H9 (cell line): Measurements from ENCODE around the gene PHKG2. TPM values are rescaled to one million over a fixed set of nuclear protein-coding genes. Genes with fewer than 3 reads are reported as not detected.

Experiments
- DNase-seq: peaks from one replicate; pipeline ENCODE4 v3.0.0-alpha.2; 2017
- H2AFZ ChIP-seq: one replicate; pipeline ENCODE4 v1.6.1; 2013; ENCODE audit warnings: mild to moderate bottlenecking, low read length, control low read depth, moderate library complexity
- H2AK5ac ChIP-seq: 2 replicates; pipeline ENCODE4 v1.6.1; 2013; ENCODE audit warnings: low read length, control low read depth, mixed read lengths; ENCODE audit not compliant: insufficient read length
- H2BK120ac ChIP-seq: one replicate; pipeline ENCODE4 v1.6.1; 2013; ENCODE audit warnings: low read depth, mild to moderate bottlenecking, low read length, control low read depth, inconsistent platforms; ENCODE audit not compliant: poor library complexity, severe bottlenecking
- H2BK12ac ChIP-seq: 2 replicates; pipeline ENCODE4 v1.6.1; 2013; ENCODE audit warnings: low read length, control low read depth, mixed read lengths, low read depth; ENCODE audit not compliant: insufficient read length
- H2BK15ac ChIP-seq: 2 replicates; pipeline ENCODE4 v1.6.1; 2013; ENCODE audit warnings: low read depth, low read length, control low read depth
- H2BK20ac ChIP-seq: one replicate; pipeline ENCODE4 v1.6.1; 2013; ENCODE audit warnings: low read depth, mild to moderate bottlenecking, low read length, control low read depth, inconsistent platforms; ENCODE audit not compliant: poor library complexity, severe bottlenecking
- H2BK5ac ChIP-seq: 2 replicates; pipeline ENCODE4 v1.6.1; 2013; ENCODE audit warnings: low read length, control low read depth, mixed read lengths; ENCODE audit not compliant: insufficient read length
- H3K14ac ChIP-seq: 2 replicates; pipeline ENCODE4 v1.6.1; 2013; ENCODE audit warnings: low read length, control low read depth; ENCODE audit not compliant: insufficient read depth
- H3K18ac ChIP-seq: 2 replicates; pipeline ENCODE4 v1.6.1; 2013; ENCODE audit warnings: low read depth, mild to moderate bottlenecking, mixed read lengths, low read length, control low read depth; ENCODE audit not compliant: insufficient read length
- H3K23ac ChIP-seq: 2 replicates; pipeline ENCODE4 v1.6.1; 2013; ENCODE audit warnings: low read length, control low read depth, mixed read lengths, low read depth; ENCODE audit not compliant: insufficient read length
- H3K23me2 ChIP-seq: 2 replicates; pipeline ENCODE4 v1.6.1; 2013; ENCODE audit warnings: low read depth, mild to moderate bottlenecking, mixed read lengths, low read length, control low read depth; ENCODE audit not compliant: insufficient read length, poor library complexity, severe bottlenecking
- H3K27ac ChIP-seq: 2 replicates; pipeline ENCODE4 v1.5.1; 2013; ENCODE audit warnings: low read length, control low read depth, mixed read lengths, low read depth; ENCODE audit not compliant: insufficient read length
- H3K27me3 ChIP-seq: 2 replicates; pipeline ENCODE4 v1.6.1; 2013; ENCODE audit warnings: low read length, control low read depth, inconsistent platforms; ENCODE audit not compliant: insufficient read depth
- H3K4ac ChIP-seq: 2 replicates; pipeline ENCODE4 v1.6.1; 2013; ENCODE audit warnings: low read depth, mild to moderate bottlenecking, control low read depth, inconsistent platforms, low read length, moderate library complexity
- H3K4me1 ChIP-seq: 2 replicates; pipeline ENCODE4 v1.6.1; 2013; ENCODE audit warnings: low read length, control low read depth, inconsistent platforms; ENCODE audit not compliant: insufficient read depth
- H3K4me2 ChIP-seq: 2 replicates; pipeline ENCODE4 v1.6.1; 2013; ENCODE audit warnings: low read length, control low read depth, mixed read lengths; ENCODE audit not compliant: insufficient read length, insufficient read depth
- H3K56ac ChIP-seq: 2 replicates; pipeline ENCODE4 v1.6.1; 2013; ENCODE audit warnings: low read depth, mild to moderate bottlenecking, mixed read lengths, low read length, control low read depth; ENCODE audit not compliant: insufficient read length
- H3K79me1 ChIP-seq: 2 replicates; pipeline ENCODE4 v1.6.1; 2013; ENCODE audit warnings: low read depth, mild to moderate bottlenecking, moderate library complexity, low read length, control low read depth, inconsistent platforms; ENCODE audit not compliant: insufficient read depth, poor library complexity, severe bottlenecking
- H3K79me2 ChIP-seq: 2 replicates; pipeline ENCODE4 v1.6.1; 2013; ENCODE audit warnings: low read length, control low read depth, inconsistent platforms; ENCODE audit not compliant: insufficient read depth
- H3K9ac ChIP-seq: 2 replicates; pipeline ENCODE4 v1.6.1; 2013; ENCODE audit warnings: low read length, control low read depth, mixed read lengths; ENCODE audit not compliant: insufficient read length; ENCODE audit errors: extremely low read depth
- H3K9me3 ChIP-seq: one replicate; pipeline ENCODE4 v1.6.1; 2013; ENCODE audit warnings: low read depth, low read length, inconsistent platforms; ENCODE audit not compliant: control insufficient read depth
- H3T11ph ChIP-seq: one replicate; pipeline ENCODE4 v1.6.1; 2013; ENCODE audit warnings: mild to moderate bottlenecking, low read length, control low read depth, inconsistent platforms
- H4K20me1 ChIP-seq: one replicate; pipeline ENCODE4 v1.6.1; 2013; ENCODE audit not compliant: control insufficient read depth, insufficient read length, insufficient read depth
- H4K5ac ChIP-seq: 2 replicates; pipeline ENCODE4 v1.6.1; 2013; ENCODE audit warnings: low read depth, mild to moderate bottlenecking, mixed read lengths, low read length, control low read depth; ENCODE audit not compliant: insufficient read length
- H4K8ac ChIP-seq: replicated peaks from 2 replicates; pipeline ENCODE4 v1.6.1; 2013; ENCODE audit warnings: low read length, control low read depth, mixed read lengths, low read depth; ENCODE audit not compliant: insufficient read length
- H4K91ac ChIP-seq: 2 replicates; pipeline ENCODE4 v1.6.1; 2013; ENCODE audit warnings: low read depth, mild to moderate bottlenecking, moderate library complexity, mixed read lengths, low read length, control low read depth; ENCODE audit not compliant: insufficient read length
- H3K27ac Mint-ChIP-seq, 3 experiments: 2 replicates in 2 of 3; 3 replicates in 1 of 3; pipeline ENCODE4 v1.8.0; 2020 to 2021; ENCODE audit warnings: mixed read lengths in 3 of 3, mild to moderate bottlenecking in 1 of 3, moderate library complexity in 1 of 3
- H3K27me3 Mint-ChIP-seq: 2 replicates; pipeline ENCODE4 v1.8.0; 2021; ENCODE audit warnings: low read depth, mild to moderate bottlenecking, moderate library complexity, mixed read lengths
- H3K36me3 Mint-ChIP-seq, 3 experiments: 2 replicates in 2 of 3; 3 replicates in 1 of 3; pipeline ENCODE4 v1.8.0; 2020 to 2021; ENCODE audit warnings: low read depth in 3 of 3, mixed read lengths in 3 of 3; ENCODE audit not compliant: insufficient read depth in 1 of 3
- H3K4me1 Mint-ChIP-seq, 2 experiments: 2 replicates each; pipeline ENCODE4 v1.8.0; 2020; ENCODE audit warnings: mixed read lengths in 2 of 2
- H3K4me3 Mint-ChIP-seq, 2 experiments: 2 replicates in 1 of 2; 3 replicates in 1 of 2; pipeline ENCODE4 v1.8.0; 2020 to 2021; ENCODE audit warnings: mild to moderate bottlenecking in 2 of 2, mixed read lengths in 2 of 2, moderate library complexity in 1 of 2
- H3K9me3 Mint-ChIP-seq, 2 experiments: 2 replicates in 1 of 2; 3 replicates in 1 of 2; pipeline ENCODE4 v1.8.0; 2020; ENCODE audit warnings: mild to moderate bottlenecking in 2 of 2, mixed read lengths in 2 of 2, moderate library complexity in 1 of 2
- WGBS: extraction: QIAGEN DNeasy Blood & Tissue Kit; methylation state at CpG from one replicate; pipeline ENCODE4 v1.1.7; 2013; ENCODE audit warnings: missing lambda C conversion rate, low lambda C conversion rate, mixed read lengths; ENCODE audit not compliant: insufficient read length; ENCODE audit errors: extremely low coverage; 5-methylcytosine and 5-hydroxymethylcytosine counted together
- total RNA-seq: library from RNA; stranded (reverse); gene quantifications from 2 replicates; pipeline ENCODE4 v1.2.1, GENCODE V29; 2021
- TF ChIP-seq, protein P1 (sequence below): fragments of 200-600 bp; sonication (generic); conservative IDR thresholded peaks from 3 replicates; pipeline ENCODE4 v1.8.0; 2021; ENCODE audit warnings: antibody characterized with exemption, mild to moderate bottlenecking

The PHKG2 gene
- total RNA-seq, 1 experiment from 2014 or later: 46.6 TPM

DNA sequence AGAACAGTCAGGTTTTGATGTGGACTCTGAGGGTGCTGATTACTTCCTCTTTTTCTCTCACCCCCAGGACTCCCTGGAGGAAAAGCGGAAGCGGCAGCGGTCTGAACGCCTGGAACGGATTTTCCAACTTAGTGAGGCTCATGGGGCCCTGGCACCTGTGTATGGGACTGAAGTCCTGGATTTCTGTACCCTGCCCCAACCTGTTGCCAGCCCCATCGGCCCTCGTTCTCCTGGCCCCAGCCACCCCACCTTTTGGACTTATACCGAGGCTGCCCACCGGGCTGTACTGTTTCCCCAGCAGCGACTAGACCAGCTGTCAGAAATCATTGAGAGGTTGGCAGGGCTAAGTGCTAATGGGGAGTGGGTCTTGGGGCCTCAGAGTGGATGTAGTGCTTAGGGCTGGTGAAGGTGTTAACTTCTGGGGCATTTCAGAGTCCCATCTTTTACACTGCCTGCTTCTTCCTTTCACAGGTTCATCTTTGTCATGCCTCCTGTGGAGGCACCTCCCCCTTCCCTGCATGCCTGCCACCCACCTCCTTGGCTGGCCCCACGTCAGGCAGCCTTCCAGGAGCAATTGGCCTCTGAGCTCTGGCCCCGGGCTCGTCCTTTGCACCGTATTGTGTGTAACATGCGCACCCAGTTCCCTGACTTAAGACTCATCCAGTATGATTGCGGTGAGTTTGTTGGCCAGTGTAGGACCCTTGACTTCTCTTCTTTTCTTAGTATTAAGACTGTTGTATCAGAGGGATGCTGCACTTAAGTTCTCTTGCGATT lies 19.1 kb upstream of the PHKG2 start:
- Histone ChIP-seq H4K5ac (no peak overlapping the region), H3K23me2 (no peaks in the 10 kb centered on the region), H2AFZ (no peak overlapping the region), H2BK20ac (no peak overlapping the region), H3K27me3 (no peaks in the 10 kb centered on the region), H3K79me1 (no peaks in the 10 kb centered on the region), H4K8ac (no peak overlapping the region), H2AK5ac (no peak overlapping the region), H2BK120ac (no peak overlapping the region), H4K20me1 (no peaks in the 10 kb centered on the region), H3K4me1 (peaks cover 2% of the 10 kb centered on the region; the same call in 1 of the 2 replicates), H4K91ac (no peak overlapping the region), H3K4me2 (no peak overlapping the region), H3K23ac (no peak overlapping the region), H3K27ac (no peak overlapping the region), H2BK5ac (no peak overlapping the region), H2BK12ac (no peak overlapping the region), H3K56ac (no peak overlapping the region), H3K14ac (no peak overlapping the region), H2BK15ac (no peak overlapping the region), H3T11ph (no peak overlapping the region), H3K9me3 (no peaks in the 10 kb centered on the region), H3K9ac (no peak overlapping the region), H3K18ac (no peak overlapping the region), H3K4ac (no peak overlapping the region), H3K79me2 (no peaks in the 10 kb centered on the region; the same call in 1 of the 2 replicates)
- Mint-ChIP-seq H3K36me3 (peaks cover 39 to 74% (median 58%) of the 10 kb centered on the region in 3 experiments), H3K27ac (no peak overlapping the region), H3K4me1 (peaks cover 9 to 10% of the 10 kb centered on the region in 2 experiments), H3K27me3 (no peaks in the 10 kb centered on the region), H3K9me3 (peaks cover 0 to 2% of the 10 kb centered on the region in 2 experiments; a peak in 1 of 5 replicates), H3K4me3 (no peak overlapping the region)
- TF ChIP-seq, protein P1, sequence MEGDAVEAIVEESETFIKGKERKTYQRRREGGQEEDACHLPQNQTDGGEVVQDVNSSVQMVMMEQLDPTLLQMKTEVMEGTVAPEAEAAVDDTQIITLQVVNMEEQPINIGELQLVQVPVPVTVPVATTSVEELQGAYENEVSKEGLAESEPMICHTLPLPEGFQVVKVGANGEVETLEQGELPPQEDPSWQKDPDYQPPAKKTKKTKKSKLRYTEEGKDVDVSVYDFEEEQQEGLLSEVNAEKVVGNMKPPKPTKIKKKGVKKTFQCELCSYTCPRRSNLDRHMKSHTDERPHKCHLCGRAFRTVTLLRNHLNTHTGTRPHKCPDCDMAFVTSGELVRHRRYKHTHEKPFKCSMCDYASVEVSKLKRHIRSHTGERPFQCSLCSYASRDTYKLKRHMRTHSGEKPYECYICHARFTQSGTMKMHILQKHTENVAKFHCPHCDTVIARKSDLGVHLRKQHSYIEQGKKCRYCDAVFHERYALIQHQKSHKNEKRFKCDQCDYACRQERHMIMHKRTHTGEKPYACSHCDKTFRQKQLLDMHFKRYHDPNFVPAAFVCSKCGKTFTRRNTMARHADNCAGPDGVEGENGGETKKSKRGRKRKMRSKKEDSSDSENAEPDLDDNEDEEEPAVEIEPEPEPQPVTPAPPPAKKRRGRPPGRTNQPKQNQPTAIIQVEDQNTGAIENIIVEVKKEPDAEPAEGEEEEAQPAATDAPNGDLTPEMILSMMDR: no peak
- WGBS: no CpG with 5 or more reads among the region's 17 CpGs
- no peak for DNase-seq
